Esophagus muscularis mucosa (tissue), 4 donors: ENCODE results near the gene PLA2G4B. TPM values are rescaled to one million over a fixed set of nuclear protein-coding genes. Genes with fewer than 3 reads are reported as not detected.

Experiments used
- DNase-seq: peaks from one replicate; pipeline ENCODE4 v3.0.0-alpha.2; 2017; ENCODE audit errors: extremely low spot score
- H3K27ac ChIP-seq, 4 donors: fragments of 200-600 bp; sonication (generic); replicated peaks in 1 of 4; 1 replicate in 3 of 4; 2 replicates in 1 of 4; pipeline ENCODE4 v1.5.1; 2016 to 2019; ENCODE audit warnings: mild to moderate bottlenecking in 1 of 4
- H3K27me3 ChIP-seq, 4 donors: fragments of 200-600 bp; sonication (generic); one replicate each; pipeline versions ENCODE4 v1.5.1 to v1.6.0; 2016 to 2019
- H3K36me3 ChIP-seq, 4 donors: fragments of 200-600 bp; sonication (generic); one replicate each; pipeline ENCODE4 v1.5.1; 2016 to 2019
- H3K4me1 ChIP-seq, 4 donors: fragments of 200-600 bp; sonication (generic); one replicate each; pipeline ENCODE4 v1.5.1; 2016 to 2019
- H3K4me3 ChIP-seq, 4 donors: fragments of 200-600 bp; sonication (generic); 1 replicate in 2 of 4; 2 replicates in 2 of 4; pipeline ENCODE4 v1.5.1; 2016 to 2019; ENCODE audit warnings: mild to moderate bottlenecking in 4 of 4, moderate library complexity in 1 of 4
- H3K9me3 ChIP-seq, 4 donors: fragments of 200-600 bp; sonication (generic); 1 replicate in 3 of 4; 2 replicates in 1 of 4; pipeline ENCODE4 v1.5.1; 2016 to 2019
- EP300 ChIP-seq: sonication (generic); formaldehyde crosslinking; IDR thresholded peaks from one replicate; pipeline ENCODE4 v1.6.1; 2017; ENCODE audit warnings: antibody characterized with exemption
- POLR2A ChIP-seq: fragments of 450-650 bp; IDR thresholded peaks from one replicate; pipeline ENCODE4 v1.6.1; 2017; ENCODE audit warnings: antibody characterized with exemption, moderate library complexity, mild to moderate bottlenecking, low read depth
- POLR2AphosphoS5 ChIP-seq, 2 donors: sonication (generic); formaldehyde crosslinking; IDR thresholded peaks; one replicate each; pipeline ENCODE4 v1.6.1; 2017; ENCODE audit warnings: antibody characterized with exemption in 2 of 2
- WGBS: methylation state at CpG from one replicate; pipeline ENCODE4 v1.1.5; 2018; 5-methylcytosine and 5-hydroxymethylcytosine counted together
- intact Hi-C: fragments of 100-400 bp; cut with DNase I; formaldehyde crosslinking; loops from one replicate; pipeline ENCODE4 v1.15.1; 2023
- total RNA-seq, 4 donors: library from RNA; depleted of rRNA; stranded (reverse); fragments of >200 nt; gene quantifications; one replicate each; pipeline versions ENCODE4 v1.1.0 to v1.2.1, GENCODE V29; 2016
- TF ChIP-seq, protein P1 (sequence below), 3 experiments: fragments of 200-600 bp in 2 of 3; fragments of 450-650 bp in 1 of 3; sonication (generic) in 2 of 3; IDR thresholded peaks; one replicate each; pipeline ENCODE4 v1.5.1; 2017 to 2019; ENCODE audit warnings: antibody characterized with exemption in 3 of 3, mild to moderate bottlenecking in 2 of 3, moderate library complexity in 1 of 3

Gene PLA2G4B
- total RNA-seq, 4 donors from 2014 or later = 0.91 to 6.6 (median 2.5) TPM

- no peaks in the 10 kb centered on the region for H3K9me3 ChIP-seq
- DNase-seq = no peak
- WGBS = 80% methylated on average over 3 of the region's 3 CpGs
- TF ChIP-seq EP300 (no peak), POLR2AphosphoS5 (IDR thresholded peaks at IDR 0.05) (no peak), POLR2A (no peak)
- TF ChIP-seq, protein P1, sequence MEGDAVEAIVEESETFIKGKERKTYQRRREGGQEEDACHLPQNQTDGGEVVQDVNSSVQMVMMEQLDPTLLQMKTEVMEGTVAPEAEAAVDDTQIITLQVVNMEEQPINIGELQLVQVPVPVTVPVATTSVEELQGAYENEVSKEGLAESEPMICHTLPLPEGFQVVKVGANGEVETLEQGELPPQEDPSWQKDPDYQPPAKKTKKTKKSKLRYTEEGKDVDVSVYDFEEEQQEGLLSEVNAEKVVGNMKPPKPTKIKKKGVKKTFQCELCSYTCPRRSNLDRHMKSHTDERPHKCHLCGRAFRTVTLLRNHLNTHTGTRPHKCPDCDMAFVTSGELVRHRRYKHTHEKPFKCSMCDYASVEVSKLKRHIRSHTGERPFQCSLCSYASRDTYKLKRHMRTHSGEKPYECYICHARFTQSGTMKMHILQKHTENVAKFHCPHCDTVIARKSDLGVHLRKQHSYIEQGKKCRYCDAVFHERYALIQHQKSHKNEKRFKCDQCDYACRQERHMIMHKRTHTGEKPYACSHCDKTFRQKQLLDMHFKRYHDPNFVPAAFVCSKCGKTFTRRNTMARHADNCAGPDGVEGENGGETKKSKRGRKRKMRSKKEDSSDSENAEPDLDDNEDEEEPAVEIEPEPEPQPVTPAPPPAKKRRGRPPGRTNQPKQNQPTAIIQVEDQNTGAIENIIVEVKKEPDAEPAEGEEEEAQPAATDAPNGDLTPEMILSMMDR (IDR thresholded peaks at IDR 0.05) = no peak
- H3K4me3 ChIP-seq = no peak overlapping the region
- H3K27ac ChIP-seq = no peak overlapping the region
- no peaks in the 10 kb centered on the region for H3K27me3 ChIP-seq
- H3K4me1 ChIP-seq = peaks cover 17 to 32% (median 22%) of the 10 kb centered on the region in 4 donors
- intact Hi-C loops = no loop called here
- peaks cover 4 to 63% (median 25%) of the 10 kb centered on the region in 4 donors for H3K36me3 ChIP-seq
Observed at GRCh38 chr15:41832875-41833274, 5.8 kb upstream of the PLA2G4B start.

GRCh38 chr15:41834096-41834495 is 4.6 kb upstream of the PLA2G4B start:
- no peak overlapping the region for H3K4me3 ChIP-seq
- DNase-seq = no peak
- 100% methylated on average over 1 of the region's 3 CpGs for WGBS
- no peaks in the 10 kb centered on the region for H3K27me3 ChIP-seq
- H3K27ac ChIP-seq = no peak overlapping the region
- H3K4me1 ChIP-seq = peaks cover 10 to 24% (median 16%) of the 10 kb centered on the region in 4 donors
- peaks cover 4 to 68% (median 30%) of the 10 kb centered on the region in 4 donors for H3K36me3 ChIP-seq
- H3K9me3 ChIP-seq = no peaks in the 10 kb centered on the region
- intact Hi-C loops = no loop called here
- TF ChIP-seq, protein P1 (IDR thresholded peaks at IDR 0.05) = no peak
- no peak for TF ChIP-seq POLR2AphosphoS5 (IDR thresholded peaks at IDR 0.05)
- no peak for TF ChIP-seq POLR2A
- no peak for TF ChIP-seq EP300

DNA sequence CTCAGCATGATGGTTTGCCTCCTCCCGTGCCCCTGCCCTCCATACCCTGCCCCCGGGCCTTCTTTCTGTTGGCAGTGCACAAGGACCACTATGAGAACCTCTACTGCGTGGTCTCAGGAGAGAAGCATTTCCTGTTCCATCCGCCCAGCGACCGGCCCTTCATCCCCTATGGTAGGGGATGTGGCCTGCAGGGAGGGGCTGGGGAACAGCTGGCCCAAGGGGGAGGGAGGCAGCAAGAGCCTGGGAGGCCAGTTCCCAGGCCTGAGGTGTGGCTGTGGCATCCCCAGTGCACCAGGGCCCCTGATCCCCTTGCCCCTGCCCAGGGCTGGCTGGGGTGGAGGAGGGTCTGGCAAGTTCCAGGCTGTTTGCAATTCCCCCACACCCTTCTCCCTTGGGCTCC is 2.6 kb upstream of the PLA2G4B start:
- Histone ChIP-seq H3K27ac (no peak overlapping the region), H3K36me3 (peaks cover 4 to 72% (median 40%) of the 10 kb centered on the region in 4 donors), H3K4me1 (peaks cover 0 to 6% (median 2%) of the 10 kb centered on the region in 4 donors), H3K9me3 (no peaks in the 10 kb centered on the region), H3K4me3 (no peak overlapping the region), H3K27me3 (no peaks in the 10 kb centered on the region)
- 91% methylated on average over 6 of the region's 6 CpGs for WGBS
- TF ChIP-seq EP300 (no peak), POLR2AphosphoS5 (IDR thresholded peaks at IDR 0.05) (no peak), POLR2A (no peak)
- TF ChIP-seq, protein P1 (IDR thresholded peaks at IDR 0.05) = no peak
- intact Hi-C loops = no loop called here
- DNase-seq = no peak

DNA sequence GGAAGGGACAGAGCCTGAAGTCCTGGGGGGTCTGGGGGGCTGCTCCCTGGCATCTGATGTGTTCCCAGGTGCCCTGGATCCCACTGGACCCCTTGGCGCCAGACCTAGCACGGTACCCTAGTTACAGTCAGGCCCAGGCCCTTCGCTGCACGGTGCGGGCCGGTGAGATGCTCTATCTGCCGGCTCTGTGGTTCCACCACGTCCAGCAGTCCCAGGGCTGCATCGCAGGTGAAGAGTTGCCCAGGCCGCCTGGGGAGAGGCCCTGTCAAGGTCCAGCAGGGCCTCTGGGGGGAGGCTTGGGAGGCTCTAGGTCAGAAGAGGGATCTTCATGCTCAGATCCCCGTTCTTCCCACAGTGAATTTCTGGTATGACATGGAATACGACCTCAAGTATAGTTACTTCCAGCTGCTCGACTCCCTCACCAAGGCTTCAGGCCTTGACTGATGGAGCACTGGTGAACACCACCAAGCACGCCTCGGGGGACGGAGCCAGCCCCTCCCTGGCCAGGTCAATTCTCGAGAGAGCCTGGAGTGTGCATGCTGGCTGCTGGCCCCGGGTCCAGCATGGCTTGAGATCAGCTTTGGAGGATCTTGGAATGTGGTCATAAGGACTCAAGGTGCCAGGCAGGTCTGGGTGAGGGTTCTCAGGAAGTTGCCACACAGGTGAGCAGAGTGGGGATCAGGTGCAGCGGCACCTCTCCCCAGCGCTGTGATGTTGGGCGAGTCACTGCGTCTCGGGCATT is 1.8 kb upstream of the PLA2G4B start:
- TF ChIP-seq POLR2AphosphoS5 (IDR thresholded peaks at IDR 0.05) (no peak), EP300 (no peak), POLR2A (no peak)
- TF ChIP-seq, protein P1 (IDR thresholded peaks at IDR 0.05) = no peak
- Histone ChIP-seq H3K4me3 (no peak overlapping the region), H3K27me3 (no peaks in the 10 kb centered on the region), H3K36me3 (peaks cover 4 to 72% (median 45%) of the 10 kb centered on the region in 4 donors), H3K4me1 (peaks cover 0 to 6% (median 2%) of the 10 kb centered on the region in 4 donors), H3K9me3 (no peaks in the 10 kb centered on the region), H3K27ac (no peak overlapping the region)
- WGBS = 92% methylated on average over 10 of the region's 23 CpGs
- no peak for DNase-seq
- intact Hi-C loops = no loop called here
